ENCODE results near the gene ANXA7. TPM values are rescaled to one million over a fixed set of nuclear protein-coding genes. Genes with fewer than 3 reads are reported as not detected.

Gene ANXA7
- total RNA-seq, 1 experiment from 2014 or later = 151 TPM

DNA sequence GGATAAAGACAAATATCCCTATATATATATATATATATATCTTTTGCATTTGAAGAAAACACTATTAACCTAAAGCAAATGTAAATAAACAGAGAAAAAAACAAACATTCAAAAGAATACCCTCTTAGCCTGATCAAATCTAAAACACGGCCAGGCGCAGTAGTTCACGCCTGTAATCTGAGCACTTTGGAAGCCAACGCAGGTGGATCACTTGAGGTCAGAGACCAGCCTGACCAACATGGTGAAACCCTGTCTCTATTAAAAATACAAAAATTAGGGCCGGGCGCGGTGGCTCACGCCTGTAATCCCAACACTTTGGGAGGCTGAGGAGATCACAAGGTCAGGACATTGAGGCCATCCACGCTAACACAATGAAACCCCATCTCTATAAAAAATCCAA lies 9.2 kb downstream of the ANXA7 start:
- no peak for DNase-seq (ENCODE audit: low spot score)
- BruUV-seq (replicated peaks) = no TSS peak
- no peak overlapping the region for H3K27ac ChIP-seq (ENCODE audit: low read depth, low read length, poor library complexity, severe bottlenecking)
- H3K4me1 ChIP-seq (ENCODE audit: insufficient read depth, low read length, poor library complexity, severe bottlenecking) = no peaks in the 10 kb centered on the region
- H3K4me3 ChIP-seq (ENCODE audit: low read depth, low read length, poor library complexity, severe bottlenecking) = no peak overlapping the region
- no peak for TF ChIP-seq CTCF (conservative IDR thresholded peaks at IDR 0.05; ENCODE audit: low read depth, low read length)
- ChIA-PET CTCF (no interaction called here), POLR2A (ENCODE audit: low non-redundant PET) (no interaction called here)
- no peaks in the 10 kb centered on the region for H3K36me3 ChIP-seq (ENCODE audit: insufficient read depth, low read length, poor library complexity, severe bottlenecking)
- no peaks in the 10 kb centered on the region for H3K9me3 ChIP-seq (ENCODE audit: low read depth, low read length, poor library complexity, severe bottlenecking)
- intact Hi-C loops (cut with micrococcal nuclease; ENCODE audit: unreplicated experiment) = no loop called here
- H3K27me3 ChIP-seq (replicated peaks; ENCODE audit: insufficient read depth, low read depth, low read length, poor library complexity) = no peaks in the 10 kb centered on the region

DNA sequence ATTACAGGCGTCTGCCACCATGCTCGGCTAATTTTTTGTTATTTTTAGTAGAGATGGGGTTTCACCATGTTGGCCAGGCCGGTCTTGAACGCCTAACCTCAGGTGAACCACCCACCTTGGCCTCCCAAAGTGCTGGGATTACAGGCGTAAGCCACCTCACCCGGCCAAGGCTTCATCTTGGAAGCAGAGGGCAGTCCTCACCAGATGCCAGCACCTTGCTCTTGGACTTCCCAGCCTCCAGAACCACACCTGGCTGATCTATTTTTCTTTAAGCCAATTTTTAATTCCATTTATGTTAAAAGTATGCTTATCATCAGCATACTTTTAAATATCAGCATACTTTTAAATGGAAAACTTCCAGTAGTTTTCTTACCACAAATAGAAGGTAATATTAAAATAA lies 12.2 kb downstream of the ANXA7 start:
- H3K36me3 ChIP-seq (ENCODE audit: insufficient read depth, low read length, poor library complexity, severe bottlenecking) = peaks cover 17% of the 10 kb centered on the region
- no TSS peak for BruUV-seq (replicated peaks)
- H3K27me3 ChIP-seq (replicated peaks; ENCODE audit: insufficient read depth, low read depth, low read length, poor library complexity) = no peaks in the 10 kb centered on the region
- H3K27ac ChIP-seq (ENCODE audit: low read depth, low read length, poor library complexity, severe bottlenecking) = no peak overlapping the region
- no peaks in the 10 kb centered on the region for H3K9me3 ChIP-seq (ENCODE audit: low read depth, low read length, poor library complexity, severe bottlenecking)
- no peaks in the 10 kb centered on the region for H3K4me1 ChIP-seq (ENCODE audit: insufficient read depth, low read length, poor library complexity, severe bottlenecking)
- CTCF ChIA-PET = no interaction called here
- DNase-seq (ENCODE audit: low spot score) = no peak
- H3K4me3 ChIP-seq (ENCODE audit: low read depth, low read length, poor library complexity, severe bottlenecking) = no peak overlapping the region
- TF ChIP-seq EZH2 (IDR thresholded peaks at IDR 0.05; ENCODE audit: borderline replicate concordance, low read depth, low read length, poor library complexity, severe bottlenecking) (no peak), CTCF (conservative IDR thresholded peaks at IDR 0.05; ENCODE audit: low read depth, low read length) (no peak)
- intact Hi-C loops (cut with micrococcal nuclease; ENCODE audit: unreplicated experiment) = no loop called here
- POLR2A ChIA-PET (ENCODE audit: low non-redundant PET) = interaction anchor here (0.6 kb wide), 1 partner anchor 98 kb away, joined by 3 read pairs; no protein-coding TSS in a partner anchor

- ChIA-PET CTCF (no interaction called here), POLR2A (ENCODE audit: low non-redundant PET) (no interaction called here)
- Histone ChIP-seq H3K4me1 (ENCODE audit: insufficient read depth, low read length, poor library complexity, severe bottlenecking) (no peaks in the 10 kb centered on the region), H3K9me3 (ENCODE audit: low read depth, low read length, poor library complexity, severe bottlenecking) (no peaks in the 10 kb centered on the region), H3K4me3 (ENCODE audit: low read depth, low read length, poor library complexity, severe bottlenecking) (no peak overlapping the region), H3K27me3 (replicated peaks; ENCODE audit: insufficient read depth, low read depth, low read length, poor library complexity) (no peaks in the 10 kb centered on the region), H3K36me3 (ENCODE audit: insufficient read depth, low read length, poor library complexity, severe bottlenecking) (peaks cover 38% of the 10 kb centered on the region), H3K27ac (ENCODE audit: low read depth, low read length, poor library complexity, severe bottlenecking) (no peak overlapping the region)
- no peak for TF ChIP-seq EZH2 (IDR thresholded peaks at IDR 0.05; ENCODE audit: borderline replicate concordance, low read depth, low read length, poor library complexity, severe bottlenecking)
- TF ChIP-seq CTCF (conservative IDR thresholded peaks at IDR 0.05; ENCODE audit: low read depth, low read length) = no peak
- no TSS peak for BruUV-seq (replicated peaks)
- intact Hi-C loops (cut with micrococcal nuclease; ENCODE audit: unreplicated experiment) = no loop called here
- DNase-seq (ENCODE audit: low spot score) = no peak
Measured at GRCh38 chr10:73399063-73399462, 14.8 kb downstream of the ANXA7 start.
